Measurements from ENCODE around the gene TOX2.

Gene TOX2

GRCh38 chr20:44111712-44112335 is 197.2 kb downstream of the TOX2 start:
- DNase-seq, result no peak

GRCh38 chr20:44112456-44112855 is 197.8 kb downstream of the TOX2 start:
- no peak for DNase-seq

DNA sequence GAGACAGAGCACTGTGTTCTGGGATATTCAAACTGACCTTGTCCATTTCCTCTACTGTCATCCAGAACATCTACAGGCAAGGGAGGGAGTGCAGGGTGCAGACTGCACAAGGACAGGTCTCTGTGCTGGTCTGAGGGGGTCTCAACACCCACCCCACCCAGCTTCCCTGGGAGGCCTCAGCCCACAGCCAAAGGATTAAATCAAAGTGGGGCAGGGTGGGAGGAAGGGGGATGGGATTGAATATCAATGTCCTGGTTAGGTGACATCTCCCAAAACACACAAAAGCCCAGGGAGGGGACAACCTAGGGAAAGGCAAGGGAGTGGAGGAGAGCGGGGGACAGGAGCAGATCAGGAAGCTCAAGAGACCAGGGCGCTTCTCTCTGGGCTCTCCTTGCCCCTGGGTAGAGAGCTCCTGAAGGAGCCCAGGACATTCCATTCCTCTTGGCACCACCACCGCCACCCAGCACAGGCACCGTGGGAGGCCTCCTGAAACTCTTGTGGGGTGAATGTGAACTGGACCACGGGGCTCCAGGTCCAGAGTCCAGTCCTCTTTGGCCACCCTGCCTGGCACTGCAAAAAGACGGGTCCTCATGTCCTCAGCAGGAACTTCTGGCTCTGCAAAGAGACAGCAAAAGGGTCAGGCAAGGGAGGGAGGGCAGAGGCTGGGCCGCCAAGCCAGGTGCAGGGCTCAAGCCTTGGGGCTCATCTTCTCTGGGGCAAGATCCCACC is 198.4 kb downstream of the TOX2 start:
- DNase-seq, result no peak

GRCh38 chr20:44113618-44114376 is 199.1 kb downstream of the TOX2 start:
- peak; percentile 63 for DNase-seq

GRCh38 chr20:44115181-44115580 is 200.5 kb downstream of the TOX2 start:
- no peak for DNase-seq

DNA sequence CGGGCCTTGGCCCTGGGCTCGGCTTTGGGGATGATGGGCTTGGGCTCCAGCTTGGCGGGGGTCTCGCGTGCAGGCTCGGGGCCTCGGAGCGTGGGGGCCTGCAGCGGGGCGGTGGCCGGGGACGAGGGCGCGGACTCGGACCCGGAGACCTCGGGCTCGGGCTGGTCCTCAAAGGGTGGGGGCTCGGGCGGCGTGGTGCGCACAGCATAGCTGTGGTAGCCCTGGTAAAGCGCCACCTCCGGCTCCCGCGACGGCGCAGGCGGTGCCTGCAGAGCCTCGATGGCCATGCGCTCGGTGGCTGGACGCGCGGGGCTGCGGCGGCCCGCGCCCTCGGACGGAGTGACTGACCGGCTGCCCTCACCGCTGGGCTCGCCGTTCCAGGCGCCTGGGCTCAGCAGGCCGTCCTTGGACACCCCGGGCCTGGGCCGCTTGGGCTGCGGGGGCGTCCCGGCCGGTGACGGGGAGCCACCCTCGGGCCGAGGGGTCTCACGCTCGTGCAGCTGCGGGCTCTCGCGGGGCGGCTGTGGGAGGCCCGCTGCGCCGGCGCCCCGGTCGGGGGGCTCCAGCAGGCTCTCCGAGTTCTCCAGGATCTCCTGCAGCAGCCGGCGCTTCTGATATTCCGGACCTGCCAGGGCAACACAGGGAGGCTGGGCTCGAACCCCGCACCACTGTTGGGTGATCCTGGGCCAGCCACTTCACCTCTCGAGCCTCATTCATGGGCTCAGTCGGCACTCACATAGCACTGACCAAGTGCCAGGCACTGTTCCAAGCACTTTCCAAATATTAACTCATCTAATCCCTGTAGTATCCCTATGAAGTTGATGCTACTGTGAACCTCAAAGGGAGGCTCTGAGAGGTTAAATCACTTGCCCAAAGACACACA is 201.4 kb downstream of the TOX2 start:
- no peak for DNase-seq

DNA sequence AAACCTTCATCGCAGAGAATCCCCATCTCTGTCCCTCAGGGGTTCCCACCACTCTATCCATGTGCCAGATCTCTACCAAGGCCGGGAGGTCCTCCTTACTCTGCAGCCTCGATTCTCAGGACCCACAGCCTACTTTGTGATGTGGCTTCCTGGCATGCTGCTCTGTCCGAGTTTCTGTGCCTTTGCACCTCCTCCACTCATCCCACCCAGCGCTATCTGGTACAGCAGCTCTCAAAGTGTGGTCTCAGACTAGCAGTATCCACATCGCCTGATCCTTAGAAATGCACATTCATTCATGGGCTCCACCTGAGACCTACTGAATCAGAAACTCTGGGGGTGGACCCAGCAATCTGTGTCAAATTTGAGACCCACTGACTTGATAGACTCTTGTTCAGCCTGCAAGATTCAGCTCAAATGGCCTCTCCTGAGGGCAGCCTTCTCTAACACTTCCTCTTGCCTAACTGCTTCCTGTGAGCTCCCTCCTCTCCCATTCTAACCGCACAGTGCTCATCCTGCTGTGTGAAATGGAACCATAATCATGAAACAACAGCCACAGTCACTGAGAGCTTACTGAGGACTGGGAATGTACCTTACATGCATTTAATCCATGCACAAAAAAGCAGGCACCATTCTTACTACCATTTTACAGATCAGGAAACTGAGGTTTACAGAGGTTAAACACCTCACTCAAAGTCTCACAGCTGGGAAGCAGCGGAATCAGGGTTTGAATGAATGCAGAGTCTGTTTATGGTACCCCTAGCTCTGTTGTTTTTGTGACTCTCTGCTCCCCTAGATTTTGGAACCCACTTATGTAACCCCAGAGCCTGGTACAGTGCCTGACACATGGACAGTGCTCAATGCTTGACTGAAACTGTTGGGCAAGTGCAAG is 202.9 kb downstream of the TOX2 start:
- DNase-seq, result no peak

- no peak for DNase-seq
Observed at GRCh38 chr20:44118185-44119033, 203.8 kb downstream of the TOX2 start.

All from NCI-H1417 treated with DMSO at 0.1 percent for 48 hours (cell line).